SK-N-SH (cell line): ENCODE data around the gene NFX1. TPM values are rescaled to one million over a fixed set of nuclear protein-coding genes. Genes with fewer than 3 reads are reported as not detected.

Source experiments
- CTCF ChIA-PET: fragments of 300-600, 350-600 bp; formaldehyde crosslinking; extraction: SDS; loops from one replicate; lab custom pipeline; 2021; lab: Yijun Ruan, JAX
- POLR2A ChIA-PET: fragments of 350-600 bp; sonication (Branson Sonifier 250); formaldehyde crosslinking; extraction: SDS; loops from one replicate; lab custom pipeline; 2020; ENCODE audit warnings: antibody characterized with exemption, inconsistent platforms; lab: Yijun Ruan, JAX
- DNase-seq: peaks from one replicate; pipeline ENCODE4 v3.0.0; 2012
- H2AFZ ChIP-seq: fragments of 200-600 bp; sonication (generic); 2 replicates; pipeline ENCODE4 v1.8.1; 2016; ENCODE audit warnings: antibody characterized with exemption, mild to moderate bottlenecking, low read depth
- H3F3A ChIP-seq: fragments of 200-600 bp; sonication (generic); replicated peaks from 2 replicates; pipeline ENCODE3; 2016; ENCODE audit warnings: antibody characterized with exemption, mild to moderate bottlenecking; ENCODE audit not compliant: insufficient read depth
- H3K27ac ChIP-seq, 2 experiments: fragments of 200-500 bp in 1 of 2; fragments of 200-600 bp in 1 of 2; sonication (Bioruptor generic) in 1 of 2; sonication (generic), shearing (Covaris generic) in 1 of 2; 2 replicates each; pipeline versions ENCODE4 v1.5.1 to v1.6.1; 2014 to 2016; ENCODE audit warnings: low read depth in 2 of 2, inconsistent platforms in 1 of 2, low read length in 1 of 2, mild to moderate bottlenecking in 1 of 2, mixed read lengths in 1 of 2
- H3K27me3 ChIP-seq: fragments of 200-600 bp; sonication (generic), shearing (Covaris generic); 2 replicates; pipeline ENCODE4 v1.6.1; 2016; ENCODE audit warnings: mixed run types; ENCODE audit not compliant: insufficient read depth
- H3K36me3 ChIP-seq, 2 experiments: fragments of 200-500 bp in 1 of 2; fragments of 200-600 bp in 1 of 2; sonication (Bioruptor generic) in 1 of 2; sonication (generic) in 1 of 2; replicated peaks in 1 of 2; 2 replicates each; pipeline versions ENCODE3 to v1.5.1; 2014 to 2016; ENCODE audit warnings: low read length in 1 of 2, mild to moderate bottlenecking in 1 of 2; ENCODE audit not compliant: insufficient read depth in 2 of 2, control insufficient read depth in 1 of 2
- H3K4me1 ChIP-seq, 2 experiments: fragments of 200-500 bp in 1 of 2; fragments of 200-600 bp in 1 of 2; sonication (Bioruptor generic) in 1 of 2; sonication (generic), shearing (Covaris generic) in 1 of 2; 2 replicates each; pipeline versions ENCODE4 v1.5.1 to v1.6.1; 2014 to 2016; ENCODE audit warnings: low read depth in 1 of 2, low read length in 1 of 2, mixed run types in 1 of 2; ENCODE audit not compliant: insufficient read depth in 2 of 2, control insufficient read depth in 1 of 2
- H3K4me2 ChIP-seq: fragments of 200-600 bp; sonication (generic), shearing (Covaris generic); 2 replicates; pipeline ENCODE4 v1.6.1; 2017; ENCODE audit warnings: mixed run types
- H3K4me3 ChIP-seq, 2 experiments: fragments of 200-500 bp in 1 of 2; fragments of 200-600 bp in 1 of 2; sonication (Bioruptor generic) in 1 of 2; sonication (generic), shearing (Covaris generic) in 1 of 2; 2 replicates each; pipeline versions ENCODE4 v1.5.1 to v1.8.1; 2014 to 2016; ENCODE audit warnings: low read depth in 2 of 2, inconsistent platforms in 1 of 2, low read length in 1 of 2, mild to moderate bottlenecking in 1 of 2, mixed read lengths in 1 of 2, moderate library complexity in 1 of 2
- H3K79me2 ChIP-seq: fragments of 200-600 bp; sonication (generic); 2 replicates; pipeline ENCODE4 v1.8.1; 2017; ENCODE audit warnings: mild to moderate bottlenecking; ENCODE audit not compliant: insufficient read depth
- H3K9ac ChIP-seq: fragments of 200-600 bp; sonication (generic); 2 replicates; pipeline ENCODE4 v1.6.1; 2017; ENCODE audit warnings: mixed run types
- H3K9me2 ChIP-seq: fragments of 200-600 bp; sonication (generic); 2 replicates; pipeline ENCODE4 v1.6.1; 2017; ENCODE audit warnings: mixed run types
- H3K9me3 ChIP-seq: fragments of 200-600 bp; sonication (generic); 2 replicates; pipeline ENCODE4 v1.6.1; 2017; ENCODE audit warnings: mixed run types, mild to moderate bottlenecking, moderate library complexity
- H4K20me1 ChIP-seq: fragments of 200-600 bp; sonication (generic); 2 replicates; pipeline ENCODE4 v1.6.1; 2017; ENCODE audit warnings: mild to moderate bottlenecking, mixed run types; ENCODE audit not compliant: insufficient read depth
- CHD2 ChIP-seq: fragments of 150-350 bp; IDR thresholded peaks from 2 replicates; pipeline ENCODE4 v1.6.1; 2018; ENCODE audit warnings: low read length; ENCODE audit not compliant: partially characterized antibody
- CTCF ChIP-seq: fragments of 200-600 bp; sonication (generic); IDR thresholded peaks from 2 replicates; pipeline ENCODE4 v1.6.1; 2017; ENCODE audit warnings: antibody characterized with exemption, mild to moderate bottlenecking, moderate library complexity
- ELF1 ChIP-seq: IDR thresholded peaks from 2 replicates; pipeline ENCODE4 v1.4.0; 2012
- EP300 ChIP-seq, 2 experiments: IDR thresholded peaks; 2 replicates each; pipeline versions ENCODE4 v1.4.0 to v1.6.1; 2012; ENCODE audit warnings: borderline replicate concordance in 1 of 2, low read depth in 1 of 2, low read length in 1 of 2
- FOSL2 ChIP-seq: IDR thresholded peaks from 2 replicates; pipeline ENCODE4 v1.4.0; 2012; ENCODE audit warnings: low read depth, mild to moderate bottlenecking, moderate library complexity, borderline replicate concordance
- FOXM1 ChIP-seq: IDR thresholded peaks from 2 replicates; pipeline ENCODE4 v1.4.0; 2012; ENCODE audit warnings: low read depth, mild to moderate bottlenecking
- GATA2 ChIP-seq: sonication (generic); formaldehyde crosslinking; IDR thresholded peaks from 2 replicates; pipeline ENCODE4 v1.5.0; 2020; ENCODE audit warnings: mild to moderate bottlenecking, missing genetic modification reagents
- IRF3 ChIP-seq: fragments of 150-350 bp; IDR thresholded peaks from 2 replicates; pipeline ENCODE4 v1.6.1; 2016; ENCODE audit warnings: mild to moderate bottlenecking, low read depth, low read length
- MEF2A ChIP-seq: IDR thresholded peaks from 2 replicates; pipeline ENCODE4 v1.4.0; 2012; ENCODE audit warnings: low read depth, borderline replicate concordance
- MXI1 ChIP-seq: IDR thresholded peaks from 2 replicates; pipeline ENCODE4 v1.6.1; 2012; ENCODE audit warnings: mild to moderate bottlenecking, low read depth, low read length, improper control_type of control experiment
- NFIC ChIP-seq: IDR thresholded peaks from 2 replicates; pipeline ENCODE4 v1.4.0; 2012; ENCODE audit warnings: borderline replicate concordance
- NRF1 ChIP-seq: IDR thresholded peaks from 2 replicates; pipeline ENCODE4 v1.6.1; 2012; ENCODE audit warnings: low read depth, mild to moderate bottlenecking, low read length
- PBX3 ChIP-seq: IDR thresholded peaks from 2 replicates; pipeline ENCODE4; 2012
- RAD21 ChIP-seq: IDR thresholded peaks from 2 replicates; pipeline ENCODE4 v1.6.1; 2012; ENCODE audit warnings: mild to moderate bottlenecking, low read length
- RCOR1 ChIP-seq: fragments of 150-350 bp; IDR thresholded peaks from 2 replicates; pipeline ENCODE4 v1.6.1; 2017; ENCODE audit warnings: antibody characterized with exemption, low read length
- REST ChIP-seq: IDR thresholded peaks from 2 replicates; pipeline ENCODE4 v1.6.1; 2012; ENCODE audit warnings: mild to moderate bottlenecking, low read depth, low read length, moderate library complexity
- SMC3 ChIP-seq: IDR thresholded peaks from 2 replicates; pipeline ENCODE4 v1.6.1; 2012; ENCODE audit warnings: low read depth, low read length, improper control_type of control experiment
- TEAD4 ChIP-seq: IDR thresholded peaks from 2 replicates; pipeline ENCODE4 v1.4.0; 2012; ENCODE audit warnings: mild to moderate bottlenecking, borderline replicate concordance; ENCODE audit not compliant: insufficient read depth
- WGBS: methylation state at CpG from one replicate; pipeline ENCODE4 v1.1.6; 2017; ENCODE audit warnings: low lambda C conversion rate; 5-methylcytosine and 5-hydroxymethylcytosine counted together
- polyA plus RNA-seq, 3 experiments: library from polyadenylated mRNA; depleted of rRNA; stranded (reverse); fragments of >200 nt; gene quantifications; 2 replicates each; pipeline ENCODE4 v1.2.3, GENCODE V29; 2012

Gene NFX1
- polyA plus RNA-seq, 1 of the 3 experiments (the other 2 are of a cell fraction), result 19.6 TPM

GRCh38 chr9:33248606-33249005, 41.7 kb upstream of the NFX1 start:
- Histone ChIP-seq H2AFZ (no peak overlapping the region), H3K79me2 (no peaks in the 10 kb centered on the region), H3K4me1 (no peaks in the 10 kb centered on the region; a peak in 1 of 4 replicates), H3K4me3 (no peak overlapping the region), H3K4me2 (no peak overlapping the region), H4K20me1 (no peaks in the 10 kb centered on the region), H3K9ac (no peak overlapping the region), H3K36me3 (peaks cover 3 to 13% of the 10 kb centered on the region in 2 experiments), H3F3A (peaks cover 5% of the 10 kb centered on the region), H3K9me3 (no peaks in the 10 kb centered on the region)
- WGBS, result 100% methylated on average over 2 of the region's 3 CpGs
- POLR2A ChIA-PET, result no interaction called here
- no peak for DNase-seq
- TF ChIP-seq RAD21 (no peak), ELF1 (no peak), TEAD4 (no peak), EP300 (IDR thresholded peaks at IDR 0.05; ENCODE audit: borderline replicate concordance in 1 of 2, low read depth in 1 of 2, low read length in 1 of 2) (no peak), MEF2A (no peak), IRF3 (no peak), GATA2 (no peak), PBX3 (no peak), RCOR1 (no peak), MXI1 (no peak), REST (no peak), NRF1 (no peak), FOXM1 (no peak), CHD2 (no peak), FOSL2 (no peak), SMC3 (no peak), CTCF (no peak), NFIC (no peak)
- TF ChIP-seq, all 33 proteins: peak for 0
- CTCF ChIA-PET, result interaction anchor here (0.9 to 1.8 kb wide), 4 partner anchors 8 to 23 kb away, joined by 3 to 5 read pairs (median 4); partner anchors contain the start of genes BAG1 and SPINK4
- Histone ChIP-seq H3K27me3 (no peaks in the 10 kb centered on the region), H3K27ac (no peak overlapping the region), H3K9me2 (no peaks in the 10 kb centered on the region)
